ENCODE results near the gene GDPD5.
A peak's percentile ranks its signal among the peaks of the same experiment; 100 is the strongest.

The GDPD5 gene

DNA sequence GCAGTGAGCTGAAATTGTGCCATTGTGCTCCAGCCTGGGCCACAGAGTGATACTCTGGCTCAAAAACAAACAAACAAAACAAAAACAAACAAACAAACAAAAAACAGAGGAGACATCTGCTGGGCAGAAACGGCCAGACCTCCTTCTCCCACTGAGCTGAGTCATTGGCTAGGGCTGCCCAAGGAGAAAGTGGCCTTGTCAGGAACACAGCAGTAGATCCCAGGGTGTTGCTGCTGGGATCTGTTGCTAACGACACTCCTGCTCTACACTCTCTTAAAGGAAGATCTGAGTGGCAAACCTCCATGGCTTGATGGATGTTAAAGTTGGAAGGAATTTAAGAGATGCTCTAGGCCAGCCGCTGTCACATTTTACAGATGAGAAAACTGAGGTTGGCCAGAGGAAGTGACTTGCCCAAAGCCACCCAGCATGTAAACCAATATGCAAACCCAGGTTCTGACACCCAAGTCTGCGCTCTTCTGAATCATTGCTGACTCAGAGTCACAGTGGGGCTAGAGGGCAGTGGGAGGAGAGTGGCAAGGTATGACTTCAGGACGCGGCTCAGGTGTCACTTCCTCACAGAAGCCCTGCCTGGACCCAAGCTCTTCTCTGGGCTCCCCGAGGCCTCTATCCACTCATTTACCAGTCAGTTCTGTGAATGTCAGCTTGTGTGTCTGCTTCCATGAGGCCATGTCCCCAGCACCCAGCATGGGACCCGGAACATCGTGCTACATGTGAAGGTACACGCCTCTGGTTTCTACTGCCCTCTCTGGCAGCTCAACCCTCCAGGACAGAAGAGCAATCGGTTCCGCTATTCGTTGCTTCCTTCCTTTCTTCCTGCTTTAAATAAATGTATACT lies 11.3 kb upstream of the GDPD5 start:
- peak; percentile 94 to 97 for ATAC-seq

DNA sequence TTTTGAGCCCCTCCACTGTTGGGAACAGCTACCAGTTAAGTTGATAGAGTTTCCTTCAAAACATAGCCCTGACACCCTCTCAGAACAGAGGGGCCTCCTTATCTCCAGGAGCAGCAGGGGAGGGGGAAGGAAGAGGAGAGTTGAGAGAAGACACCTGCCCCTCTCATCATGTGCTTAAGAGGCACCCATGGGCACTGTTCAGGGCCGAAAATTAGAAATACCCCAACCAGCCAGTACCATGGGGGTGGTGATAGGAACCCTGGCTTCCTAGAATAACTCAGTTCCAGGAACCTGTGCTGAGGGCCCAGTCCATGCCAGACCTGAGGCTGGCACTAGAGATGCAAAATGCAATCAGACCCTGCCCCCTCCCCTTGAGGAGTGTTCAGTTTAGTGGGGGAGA lies 9.3 kb upstream of the GDPD5 start:
- no peak for ATAC-seq

DNA sequence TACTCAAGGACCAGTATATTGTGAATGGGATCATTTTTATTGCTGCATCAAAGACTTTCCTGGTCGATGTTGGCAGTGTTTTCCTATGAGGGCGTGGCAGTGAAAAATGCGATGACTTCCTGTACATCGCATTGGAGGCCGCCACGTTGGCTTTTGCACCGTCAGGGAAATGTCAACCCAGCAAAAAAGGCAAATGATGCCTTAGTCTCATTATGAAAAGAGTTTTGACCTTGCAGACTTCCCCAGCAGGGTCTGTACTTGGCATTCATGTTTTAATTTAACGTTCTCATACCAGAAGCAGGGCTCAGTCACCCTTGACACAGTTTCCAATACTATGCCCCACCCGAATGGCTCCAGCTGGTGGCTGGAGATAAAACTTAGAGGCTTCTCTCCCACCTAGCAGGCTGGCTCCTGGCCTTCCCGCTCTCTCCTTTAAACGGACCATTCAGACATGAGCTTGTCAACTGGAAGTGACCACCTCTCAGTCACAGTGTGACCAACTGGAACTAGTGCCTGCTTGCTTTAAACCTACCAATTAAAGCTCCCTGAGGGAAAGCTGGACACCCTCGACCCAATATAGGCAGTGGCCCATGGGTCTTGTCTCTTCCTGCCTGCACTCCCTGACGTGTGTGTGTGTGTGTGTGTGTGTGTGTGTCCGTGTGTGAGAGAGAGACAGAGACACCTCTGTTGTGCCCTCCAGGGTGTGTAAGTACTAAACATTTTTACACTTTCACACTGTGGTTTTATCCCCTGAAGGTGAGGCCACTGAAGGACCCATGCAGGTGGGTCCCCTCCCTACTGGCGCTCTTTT lies 8.7 kb upstream of the GDPD5 start:
- no peak for ATAC-seq

DNA sequence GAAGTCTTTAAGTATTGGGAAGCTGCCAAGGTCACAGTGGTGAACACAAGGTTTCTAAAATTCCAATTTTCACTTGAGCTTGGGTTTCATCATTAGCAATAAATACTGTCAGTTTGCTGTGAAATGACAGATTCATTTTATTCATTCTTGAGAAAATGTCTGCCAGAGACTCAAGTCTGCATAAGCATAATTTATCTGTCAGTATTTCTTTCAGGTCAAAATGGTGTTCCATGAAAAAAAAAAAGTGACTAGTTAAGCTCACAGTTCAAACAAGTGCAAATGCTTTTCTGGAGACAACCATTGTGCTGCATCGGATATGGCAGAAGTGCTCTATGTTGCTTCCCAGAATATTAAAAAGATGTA lies 8.1 kb upstream of the GDPD5 start:
- no peak for ATAC-seq

DNA sequence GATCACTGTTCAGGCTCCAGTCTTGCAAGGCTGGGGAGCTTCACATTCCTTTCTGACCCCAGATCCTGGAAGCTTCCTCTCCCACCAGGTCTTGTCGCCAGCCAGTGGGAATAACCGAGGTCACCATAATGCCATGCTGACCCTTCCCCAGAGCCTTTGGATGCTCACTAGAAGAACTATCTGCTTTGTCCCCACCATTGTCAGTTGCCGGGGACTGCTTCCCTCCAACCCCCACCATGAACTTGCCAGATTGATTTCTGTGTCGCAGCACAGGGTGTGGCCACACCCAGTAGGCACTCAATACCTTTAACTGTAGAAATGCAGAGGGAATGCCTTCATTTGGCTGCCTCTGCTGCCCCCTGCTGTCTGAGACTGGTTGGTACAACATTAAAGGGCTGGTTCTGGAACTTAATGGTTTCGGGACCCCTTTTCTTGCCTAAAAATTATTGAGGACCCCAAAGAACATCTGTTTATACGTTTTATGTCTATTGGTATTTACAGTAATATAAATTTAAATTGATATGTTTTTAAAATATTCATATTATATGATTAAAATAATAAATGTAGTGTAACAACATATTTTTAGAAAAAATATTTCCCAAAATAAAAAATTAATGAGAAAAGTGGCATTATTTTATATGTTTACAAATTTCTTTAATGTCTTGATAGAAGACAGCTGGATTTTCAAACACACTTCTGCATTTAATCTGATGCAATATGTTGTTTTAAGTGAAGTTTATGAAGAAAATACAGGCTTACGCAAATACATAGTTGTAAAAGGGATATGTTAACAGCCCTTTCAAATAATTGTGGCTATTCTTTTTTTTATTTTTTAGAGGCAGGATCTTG lies 6.7 kb upstream of the GDPD5 start:
- ATAC-seq, result peak; percentile 50 to 55

DNA sequence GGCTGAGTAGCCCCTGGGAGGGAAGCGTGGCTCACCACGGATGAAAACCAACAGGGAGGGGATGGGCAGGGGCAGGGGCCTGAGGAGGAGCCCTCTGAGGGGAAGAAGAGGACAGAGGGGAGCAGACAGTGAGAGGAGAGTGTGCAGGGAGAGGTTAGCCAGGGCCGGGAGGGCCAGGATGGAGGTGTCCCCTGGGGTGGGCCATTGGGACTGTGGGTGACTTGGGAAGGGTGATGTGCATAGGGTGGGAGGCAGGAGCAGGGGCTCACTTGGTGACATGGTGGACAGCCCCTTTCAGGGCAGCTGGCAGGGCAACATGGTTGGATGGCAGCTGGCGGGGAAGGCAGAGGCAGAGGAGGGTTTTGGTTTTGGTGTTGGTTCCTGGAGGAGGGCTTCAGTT lies 5.6 kb upstream of the GDPD5 start:
- no peak for ATAC-seq

DNA sequence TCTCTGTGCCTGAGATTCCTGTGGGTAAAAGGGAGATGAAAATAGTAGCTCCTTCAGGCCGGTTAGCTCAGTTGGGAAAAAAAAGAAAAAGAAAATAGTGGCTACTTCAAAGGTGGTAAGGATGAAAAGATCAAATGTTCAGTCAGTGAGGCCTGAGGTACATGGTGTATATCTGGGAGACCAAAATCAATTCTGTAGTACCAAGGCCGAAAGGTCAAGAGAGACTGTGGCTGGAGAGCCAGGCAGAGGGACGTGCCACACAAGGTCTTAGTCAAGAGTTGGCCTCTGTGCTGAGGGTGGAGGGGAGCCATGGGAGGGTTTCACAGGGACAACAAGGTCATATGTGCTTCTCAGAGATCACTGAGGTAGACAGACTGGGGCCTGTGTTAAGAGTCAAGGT lies 4.8 kb upstream of the GDPD5 start:
- no peak for ATAC-seq

DNA sequence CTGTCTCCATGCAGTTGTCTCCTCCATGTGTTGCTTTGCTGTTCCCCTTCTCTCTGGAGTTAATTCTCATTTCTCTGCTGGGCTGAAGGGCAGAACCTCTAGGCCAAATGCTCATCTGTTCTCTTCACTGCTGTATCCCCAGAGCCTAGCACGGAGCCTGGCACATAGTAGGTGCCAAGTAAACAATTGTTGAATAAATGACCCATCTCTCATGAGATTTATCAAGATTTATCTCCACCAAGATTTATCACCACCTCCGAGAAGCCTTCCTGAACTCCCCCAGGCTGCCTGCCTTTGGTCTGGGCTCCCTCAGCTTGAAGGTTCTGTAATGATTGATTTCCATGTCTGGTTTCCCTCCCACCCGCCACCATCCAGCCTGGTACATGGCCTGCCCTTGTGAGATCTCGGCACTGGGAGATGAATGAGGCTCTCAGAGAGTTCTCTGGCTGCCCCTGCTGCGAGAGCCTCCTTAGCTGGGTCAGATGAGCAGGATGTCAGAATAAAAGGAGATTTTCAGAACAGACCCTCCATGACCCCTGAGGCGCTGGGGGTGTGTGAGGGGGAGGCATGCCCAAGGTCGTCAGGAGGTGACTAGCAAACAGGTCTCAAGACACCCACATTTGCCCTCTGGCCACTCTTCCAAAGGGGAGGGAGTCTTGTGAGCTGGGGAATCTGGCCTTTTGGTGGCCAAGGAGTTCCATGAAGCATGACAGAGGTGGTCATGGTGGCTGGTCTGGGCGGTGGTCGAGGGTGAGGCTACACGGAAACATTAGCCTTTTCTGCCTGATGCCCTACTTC lies 2.4 kb upstream of the GDPD5 start:
- no peak for ATAC-seq

DNA sequence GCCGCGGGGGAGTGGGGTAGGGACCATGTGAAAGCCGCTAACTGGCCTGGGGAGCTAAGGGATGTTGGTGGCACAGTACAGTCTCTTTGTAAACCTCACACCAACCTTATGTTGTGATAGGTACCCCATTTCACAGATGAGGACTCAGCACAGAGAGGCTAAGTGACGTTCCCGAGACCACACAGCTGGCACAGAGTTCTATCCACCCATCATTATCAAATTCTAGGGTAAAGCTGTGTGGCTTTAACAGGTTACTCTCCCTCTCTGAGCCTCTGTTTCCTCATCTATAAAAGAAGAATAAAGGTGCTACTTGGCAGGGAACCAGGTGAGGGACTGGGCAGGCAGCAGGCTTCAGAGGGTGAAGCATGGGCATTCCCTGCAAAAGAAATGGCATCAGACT lies 1.4 kb upstream of the GDPD5 start:
- no peak for ATAC-seq

DNA sequence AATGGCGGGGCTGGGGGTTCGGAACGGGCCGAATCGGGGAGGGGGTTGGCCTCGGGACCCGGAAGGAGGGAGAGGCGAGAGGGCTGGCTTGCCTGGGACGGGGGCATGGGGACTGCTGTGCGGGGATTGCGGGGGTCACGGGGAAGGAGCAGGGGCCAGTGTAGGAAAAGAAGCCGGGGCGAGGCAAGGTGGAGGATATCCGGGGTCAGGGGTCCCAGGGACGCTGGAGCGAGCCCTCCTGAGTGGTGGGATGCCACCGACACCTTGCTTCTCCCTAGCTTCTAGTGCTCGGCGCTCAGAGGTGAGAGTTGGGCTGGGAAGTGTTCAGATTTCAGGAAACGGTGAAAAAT lies 426 bp upstream of the GDPD5 start:
- ATAC-seq, result no peak

DNA sequence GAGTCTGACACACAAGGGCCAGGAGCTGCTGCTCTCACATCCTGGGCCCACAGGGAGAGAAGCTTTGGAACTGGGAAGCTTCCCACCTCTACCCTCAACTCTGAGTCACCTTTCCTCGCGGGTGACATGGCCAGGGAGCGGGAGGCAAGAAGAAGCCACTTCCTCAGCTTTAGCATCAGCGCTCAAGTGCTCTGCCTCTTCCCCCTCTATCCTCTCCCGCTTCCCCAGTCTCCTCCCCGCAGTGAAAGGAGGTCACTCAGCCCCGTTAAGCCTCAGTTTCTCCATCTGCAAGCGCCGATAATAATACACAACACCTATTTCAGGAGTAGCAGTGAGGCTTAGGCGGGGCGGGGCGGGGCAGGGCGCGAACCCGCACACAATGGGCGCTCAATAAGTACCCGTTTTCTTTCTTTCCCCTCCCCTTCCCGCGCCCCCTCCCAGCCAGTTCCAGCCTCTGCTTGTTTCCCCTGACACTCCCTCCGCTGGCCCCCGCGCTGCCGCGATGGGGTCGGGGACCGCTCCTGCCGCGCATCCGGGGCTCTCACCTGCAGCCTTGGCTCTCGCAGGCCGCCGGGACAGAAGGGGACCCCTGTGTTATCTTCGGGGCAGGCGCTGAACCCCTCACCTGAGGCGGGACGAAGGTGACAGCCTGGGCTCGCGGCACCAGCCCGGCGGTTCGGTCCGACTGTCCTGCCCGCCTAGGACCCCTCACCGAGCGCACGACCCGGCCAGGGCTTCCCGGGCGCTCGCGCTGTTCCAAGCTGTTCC lies 892 bp downstream of the GDPD5 start:
- no peak for ATAC-seq

DNA sequence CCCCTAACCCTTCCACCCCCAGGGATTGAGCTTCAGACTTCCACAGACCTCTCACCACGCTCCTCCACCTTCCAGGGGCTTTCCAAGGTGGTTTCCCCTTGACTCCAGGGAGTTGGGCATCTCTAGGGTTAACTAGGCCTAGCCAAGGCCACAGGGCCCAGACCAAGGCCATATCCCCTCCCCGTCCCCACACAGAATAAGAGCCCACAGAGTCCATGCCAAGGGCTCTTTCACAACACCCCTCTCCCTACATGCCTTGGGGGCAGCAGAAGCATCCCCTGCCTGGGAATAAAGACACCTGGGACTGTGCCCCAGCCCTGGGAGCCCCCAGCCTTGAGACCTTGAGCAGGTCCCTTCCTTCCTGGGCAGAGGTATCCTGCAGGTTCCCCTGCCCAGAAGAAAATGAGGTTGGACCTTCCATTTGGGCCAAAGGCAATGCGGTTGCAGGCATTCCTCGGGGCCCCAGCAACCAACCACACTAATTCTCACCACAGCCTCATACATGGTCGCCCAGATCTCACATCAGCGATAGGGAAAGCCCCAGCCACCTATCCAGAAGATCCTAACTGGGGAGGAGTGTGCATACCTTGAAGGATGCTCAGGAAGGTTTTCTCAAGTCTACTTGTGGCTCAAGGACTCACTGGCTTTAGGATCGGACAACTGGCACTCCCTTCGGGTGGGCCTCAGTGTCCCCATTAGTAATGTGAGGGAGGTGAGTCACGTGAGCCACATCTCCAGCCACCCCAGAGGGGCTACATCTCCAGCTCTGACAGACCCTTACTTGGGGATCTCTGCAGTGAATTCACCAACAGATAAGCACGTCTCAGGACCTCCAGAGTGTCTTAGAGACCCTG lies 1.7 kb downstream of the GDPD5 start:
- no peak for ATAC-seq

DNA sequence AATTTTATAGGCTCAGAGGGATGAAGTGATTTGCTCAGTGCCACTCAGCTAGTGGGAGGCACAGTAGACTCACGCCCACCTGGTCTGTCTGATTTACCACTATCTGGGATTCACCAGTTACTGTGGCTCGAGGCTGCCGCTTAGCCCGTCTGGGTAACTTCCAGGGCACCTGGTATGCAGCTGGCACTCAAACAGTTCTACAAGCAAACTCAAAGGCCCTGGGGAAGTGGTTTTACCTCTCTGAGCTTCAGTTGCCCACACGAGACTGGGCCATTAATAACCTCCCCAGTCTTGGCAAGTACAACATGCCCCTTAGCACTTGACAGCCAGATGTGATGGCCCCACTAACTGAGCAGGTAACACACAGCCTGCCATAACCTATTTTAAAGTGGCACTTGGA lies 2.6 kb downstream of the GDPD5 start:
- ATAC-seq, result no peak

DNA sequence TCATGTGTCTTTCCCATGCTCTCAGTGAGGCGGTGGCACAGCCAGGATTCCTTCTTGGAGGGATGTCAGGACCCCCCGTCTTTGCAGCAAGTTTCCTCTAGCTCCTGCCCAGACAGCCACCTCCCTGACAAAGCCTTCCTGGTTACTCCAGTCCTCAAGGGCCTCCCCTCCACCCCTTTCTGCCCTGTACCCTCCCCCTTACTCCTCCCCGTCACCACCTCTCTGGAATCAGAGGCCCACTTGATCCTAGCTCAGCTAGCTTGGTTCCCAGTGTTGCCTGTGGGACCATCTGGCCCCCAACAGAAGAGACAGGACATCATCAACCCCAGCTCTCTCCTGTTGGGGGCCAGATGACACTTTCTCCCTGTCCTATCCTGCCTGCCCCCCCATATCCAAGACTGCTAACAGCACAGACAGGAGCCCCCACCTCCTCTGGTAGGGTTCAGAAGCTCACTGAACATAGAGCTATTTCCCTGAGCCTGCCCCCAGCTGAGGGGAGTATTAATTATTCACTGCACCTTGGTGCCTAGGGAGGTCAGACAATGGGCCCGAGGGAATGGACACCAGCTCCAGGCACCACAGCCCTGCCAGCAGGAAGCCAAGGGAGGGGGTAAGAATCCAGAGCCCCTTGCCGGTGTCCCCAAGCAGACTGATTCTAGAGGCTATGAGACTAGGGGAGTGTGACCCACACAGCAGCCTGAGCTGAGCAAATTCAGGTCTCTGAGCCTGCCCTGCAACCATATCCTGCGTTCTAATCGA lies 3.3 kb downstream of the GDPD5 start:
- no peak for ATAC-seq

DNA sequence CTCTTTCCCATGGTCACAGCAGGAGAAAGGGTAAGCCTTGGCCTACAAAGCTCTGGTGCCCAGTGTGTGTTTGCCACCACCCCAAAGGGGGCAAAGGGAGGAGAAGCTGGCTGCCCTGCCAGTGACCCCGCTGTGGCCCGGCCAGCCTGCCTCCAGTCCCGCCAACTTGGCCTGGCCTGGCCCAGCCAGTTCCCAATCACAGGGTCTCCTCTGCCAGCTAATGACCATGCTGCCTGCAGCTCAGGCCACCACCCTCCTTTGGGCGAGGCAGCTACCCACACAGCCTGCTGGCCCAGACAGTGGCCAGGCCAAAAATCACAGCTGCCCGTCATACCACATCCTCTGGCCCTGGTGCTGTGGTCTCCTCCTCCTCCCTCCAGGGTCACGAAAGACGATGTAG lies 5.1 kb downstream of the GDPD5 start:
- ATAC-seq, result no peak

DNA sequence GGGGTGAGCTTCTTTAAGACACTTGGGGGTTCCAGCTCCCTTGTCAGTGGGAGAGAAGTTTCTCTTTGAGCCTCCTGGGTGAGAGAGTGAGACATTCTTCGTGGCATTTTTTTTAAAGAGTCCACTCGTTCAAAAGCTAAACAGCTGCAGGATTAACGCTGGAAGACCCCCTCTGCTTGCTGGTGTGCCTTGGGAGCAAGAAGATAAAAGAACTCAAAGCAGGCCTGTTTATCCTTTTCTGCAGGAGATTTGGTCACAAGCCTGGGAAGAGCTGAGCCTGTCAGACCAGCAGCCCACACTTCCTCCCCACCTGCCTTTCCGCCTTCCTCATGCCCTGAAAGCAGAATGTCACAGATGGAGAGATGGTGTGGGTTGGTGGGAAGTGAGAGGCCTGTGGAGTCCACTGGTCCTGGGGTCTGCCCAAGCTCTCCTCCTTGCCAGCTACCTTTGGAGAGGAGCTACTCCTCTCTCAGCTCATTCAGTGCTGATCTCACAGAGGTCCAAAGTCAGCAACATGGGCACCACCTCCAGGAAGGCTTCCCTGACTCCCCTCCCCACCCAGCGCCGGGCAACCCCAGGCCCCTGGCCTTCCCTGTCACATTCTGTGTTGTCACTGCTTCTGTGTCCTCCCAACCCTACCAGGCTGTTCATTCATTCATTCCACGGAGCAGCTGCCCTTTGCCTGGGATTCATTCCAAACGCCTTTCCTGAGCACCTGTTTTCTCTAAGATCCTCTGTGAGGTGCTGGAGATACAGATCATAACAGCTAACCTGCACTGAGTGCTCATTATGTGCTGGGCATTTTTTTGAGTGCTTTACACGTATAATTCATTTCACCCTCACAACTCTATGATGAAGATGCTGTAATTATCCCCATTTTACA lies 6.7 kb downstream of the GDPD5 start:
- ATAC-seq, result no peak

DNA sequence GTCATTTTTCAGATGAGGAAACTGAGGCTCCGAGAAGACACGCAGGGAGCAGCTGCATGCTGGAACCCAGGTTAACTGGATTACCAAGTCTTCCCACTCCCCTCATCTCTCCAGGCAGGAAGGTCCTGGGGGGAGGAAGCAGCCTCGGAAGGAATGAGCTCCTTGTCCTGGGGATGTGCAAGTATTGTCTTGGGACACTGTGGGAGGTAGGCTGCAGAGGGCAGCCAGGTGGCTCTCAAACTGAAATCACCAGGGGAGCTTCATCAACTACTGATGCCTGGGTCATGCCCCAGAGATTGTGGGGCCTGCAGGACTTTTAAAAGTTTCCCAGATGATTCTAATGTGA lies 7.6 kb downstream of the GDPD5 start:
- ATAC-seq, result no peak

DNA sequence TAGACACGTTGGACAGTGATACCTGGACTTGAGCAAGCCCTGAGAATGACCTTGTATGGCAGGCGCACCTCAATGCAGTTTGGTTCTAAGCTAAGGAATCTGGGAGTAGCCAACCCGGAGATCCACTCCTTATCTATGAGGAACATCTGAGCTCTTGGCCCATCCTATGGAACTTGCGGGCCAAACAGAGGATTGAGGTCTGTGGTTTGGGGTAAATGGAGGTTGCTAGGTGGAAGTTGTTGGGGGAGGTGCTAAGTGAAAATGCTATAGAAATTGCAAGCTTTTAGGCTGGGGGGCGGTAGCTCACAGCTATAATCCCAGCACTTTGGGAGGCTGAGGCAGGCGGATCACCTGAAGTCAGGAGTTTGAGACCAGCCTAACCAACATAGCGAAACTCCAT lies 8.9 kb downstream of the GDPD5 start:
- ATAC-seq, result no peak

DNA sequence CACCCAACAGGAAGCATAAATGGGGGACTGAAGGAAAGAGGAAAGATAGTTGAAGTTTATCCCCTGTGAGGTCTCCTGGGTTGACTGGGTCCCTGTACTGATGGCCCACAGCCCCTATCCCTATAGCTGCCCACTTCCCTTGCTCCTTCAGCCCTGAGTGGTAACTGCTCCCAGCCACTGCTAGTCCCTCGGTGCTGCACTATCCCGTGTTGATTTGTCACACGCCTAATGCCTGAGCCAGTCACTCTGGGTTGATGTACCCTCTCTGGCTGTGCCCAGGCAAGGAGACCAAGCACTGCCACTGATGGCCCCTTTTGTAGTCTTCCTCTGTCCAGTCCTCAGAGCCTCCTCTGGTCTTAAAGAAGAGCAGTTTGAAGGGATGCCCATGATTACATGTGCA lies 9.6 kb downstream of the GDPD5 start:
- ATAC-seq, result no peak
